ENCODE measurements around the gene DIPK1B.
"Not testable (repeated sequence)": the region's sequence is repeated elsewhere in the genome, so short reads cannot be mapped to it uniquely, and the experiment has no call there.

Gene DIPK1B

DNA sequence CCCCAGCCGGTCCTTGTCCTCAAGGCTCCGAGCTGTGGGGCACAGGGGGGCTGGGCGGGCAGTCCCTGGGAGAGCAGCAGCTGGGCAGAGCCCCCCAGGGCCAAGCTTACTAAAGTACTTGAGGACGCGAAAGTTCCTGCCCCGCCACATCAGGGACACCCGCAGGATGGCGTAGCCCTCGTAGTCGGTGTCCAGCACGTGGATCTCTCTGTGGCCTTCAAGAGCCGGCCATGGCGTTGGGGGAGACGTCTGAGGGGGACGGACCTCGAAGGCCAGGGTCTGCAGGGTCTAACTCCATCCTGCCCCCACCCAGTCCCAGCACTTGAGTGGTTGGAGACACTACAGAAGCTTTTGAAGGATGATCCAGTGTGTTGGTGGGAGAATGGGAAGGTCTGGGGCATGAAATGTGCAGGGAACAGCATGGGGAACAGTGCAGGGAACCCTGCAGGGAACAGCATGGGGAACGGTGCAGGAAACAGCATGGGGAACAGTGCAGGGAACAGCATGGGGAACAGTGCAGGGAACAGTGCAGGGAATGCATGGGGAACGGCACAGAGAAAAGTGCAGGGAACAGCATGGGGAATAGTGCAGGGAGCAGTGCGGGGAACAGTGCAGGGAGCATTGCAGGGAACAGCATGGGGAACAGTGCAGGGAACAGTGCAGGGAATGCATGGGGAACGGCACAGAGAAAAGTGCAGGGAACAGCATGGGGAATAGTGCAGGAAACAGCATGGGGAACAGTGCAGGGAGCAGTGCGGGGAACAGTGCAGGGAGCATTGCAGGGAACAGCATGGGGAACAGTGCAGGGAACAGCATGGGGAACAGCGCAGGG lies 43.1 kb downstream of the DIPK1B start:
- DNase-seq = not testable (repeated sequence)

GRCh38 chr9:136756134-136756438 lies 43.7 kb downstream of the DIPK1B start:
- no peak for DNase-seq

DNA sequence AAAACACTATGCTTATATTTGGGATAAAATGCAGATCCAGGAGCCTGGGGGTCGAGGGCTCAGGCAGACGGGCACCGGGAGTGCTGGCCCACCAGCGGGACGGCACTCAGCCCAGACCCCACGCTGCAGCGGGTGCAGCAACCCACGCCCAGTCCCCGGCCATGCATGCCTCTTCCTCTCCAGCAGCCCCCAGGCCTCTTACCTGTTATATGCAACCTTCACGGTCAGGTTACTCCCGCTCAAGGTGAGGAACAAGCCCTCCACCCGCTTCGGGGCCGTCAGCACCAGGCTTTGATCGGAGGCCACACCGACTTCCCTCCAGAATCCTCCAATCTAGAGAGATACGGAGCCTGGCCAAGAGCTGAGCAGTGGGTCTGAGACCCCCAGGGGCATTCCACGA lies 44.5 kb downstream of the DIPK1B start:
- DNase-seq = no peak

DNA sequence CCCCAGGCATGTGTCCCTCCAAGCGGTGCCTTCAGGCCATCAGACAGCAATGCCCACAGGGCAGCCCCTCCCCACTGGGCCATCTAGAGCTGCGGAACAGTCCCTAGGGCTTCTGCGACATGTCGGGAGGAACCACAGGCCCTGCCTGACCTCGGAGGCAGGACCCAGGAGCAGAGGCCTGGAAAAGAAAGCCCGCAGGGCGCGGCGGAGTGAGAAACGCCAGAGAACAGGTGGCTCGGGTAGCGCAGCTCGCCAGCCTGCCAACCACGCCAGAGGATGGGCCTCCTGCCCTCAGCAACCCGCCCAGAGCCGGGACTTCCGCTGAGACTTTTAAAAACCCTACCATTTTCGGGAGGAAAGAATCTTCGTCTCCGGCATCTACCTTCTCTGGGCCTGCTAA lies 45.0 kb downstream of the DIPK1B start:
- no peak for DNase-seq

- no peak for DNase-seq
Measured at GRCh38 chr9:136757751-136758140, 45.4 kb downstream of the DIPK1B start.

DNA sequence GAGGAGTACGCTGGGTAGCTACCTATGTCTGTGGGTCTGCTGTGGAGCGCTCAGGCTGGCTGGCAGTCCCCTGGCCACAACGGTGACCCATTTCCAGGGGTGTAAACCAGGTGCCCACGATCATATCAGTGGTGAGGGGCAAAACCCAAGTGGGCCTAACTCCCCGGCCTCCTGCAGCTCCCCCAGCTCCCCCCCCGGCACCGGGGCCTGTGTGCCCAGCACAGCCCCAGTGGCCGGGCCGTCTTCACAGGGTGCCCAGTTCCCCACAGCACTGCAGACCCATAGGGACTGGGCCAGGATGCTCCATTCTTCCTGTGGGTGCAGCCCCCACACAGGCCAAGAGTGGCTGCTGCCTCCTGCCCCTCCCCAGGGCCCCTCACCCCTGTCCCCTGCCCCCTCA lies 46.6 kb downstream of the DIPK1B start:
- no peak for DNase-seq

- no peak for DNase-seq
Measured at GRCh38 chr9:136759436-136760325, 47.3 kb downstream of the DIPK1B start.

GRCh38 chr9:136760424-136760823 lies 48.1 kb downstream of the DIPK1B start:
- DNase-seq = no peak

GRCh38 chr9:136760834-136761544 lies 48.6 kb downstream of the DIPK1B start:
- DNase-seq = not testable (repeated sequence)

- DNase-seq = no peak
Measured at GRCh38 chr9:136761545-136761981, 49.2 kb downstream of the DIPK1B start.

- no peak for DNase-seq
Measured at GRCh38 chr9:136762221-136762691, 49.9 kb downstream of the DIPK1B start.

GRCh38 chr9:136762915-136763648 lies 50.7 kb downstream of the DIPK1B start:
- DNase-seq = no peak

DNA sequence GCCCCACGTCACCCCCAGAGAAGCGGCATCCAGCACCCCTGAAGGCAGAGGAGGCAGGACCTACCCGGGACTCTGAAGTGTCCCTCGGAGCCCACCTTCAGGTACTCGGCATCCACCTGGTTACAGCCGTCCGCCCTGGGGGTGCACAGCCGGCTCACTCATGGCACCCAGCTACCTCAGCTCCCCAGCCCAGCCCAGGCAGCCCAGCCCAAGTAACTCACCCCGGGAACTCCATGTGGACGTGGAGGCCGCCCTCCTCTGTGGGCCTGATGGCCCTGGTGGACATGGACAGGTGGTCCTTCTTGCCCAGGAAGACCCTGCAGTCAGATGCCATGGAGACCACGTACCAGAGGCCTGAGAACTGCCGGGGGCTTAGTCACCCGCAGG lies 51.3 kb downstream of the DIPK1B start:
- no peak for DNase-seq

DNA sequence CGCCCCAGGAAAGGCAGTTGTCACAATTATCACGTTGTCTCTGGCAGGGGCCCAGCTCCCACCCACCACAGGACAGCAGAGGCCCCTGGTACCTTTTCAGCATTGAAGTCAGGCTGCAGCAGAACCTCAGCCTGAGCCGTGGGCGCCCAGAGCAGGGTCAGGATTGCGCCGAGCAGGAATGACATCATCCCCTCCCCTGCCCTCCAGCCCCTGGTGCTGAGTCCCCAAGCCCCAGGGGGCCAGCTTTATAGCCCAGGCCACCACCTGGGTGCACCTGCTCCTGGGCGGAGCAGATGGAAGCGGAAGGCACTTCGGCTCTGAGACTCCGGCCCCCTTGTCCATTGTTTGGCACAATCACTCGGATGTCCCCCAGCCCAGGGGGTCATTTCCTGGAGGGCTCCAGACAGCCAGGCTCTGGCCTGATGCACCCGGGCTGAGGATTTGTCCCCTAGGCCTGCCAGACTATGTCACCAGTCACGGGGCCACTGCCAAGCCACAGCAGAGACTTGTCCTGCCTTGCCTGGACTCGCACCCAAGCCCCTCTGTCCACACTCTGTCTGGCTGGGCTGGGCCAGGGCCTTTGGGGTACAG lies 52.0 kb downstream of the DIPK1B start, which contains the start of gene LCN15:
Gene LCN15, minus strand, starts transcription at position 218 of the 591 bp plus-strand sequence. Its CDS starts 30 bp downstream, at position 188.
- DNase-seq = no peak

DNA sequence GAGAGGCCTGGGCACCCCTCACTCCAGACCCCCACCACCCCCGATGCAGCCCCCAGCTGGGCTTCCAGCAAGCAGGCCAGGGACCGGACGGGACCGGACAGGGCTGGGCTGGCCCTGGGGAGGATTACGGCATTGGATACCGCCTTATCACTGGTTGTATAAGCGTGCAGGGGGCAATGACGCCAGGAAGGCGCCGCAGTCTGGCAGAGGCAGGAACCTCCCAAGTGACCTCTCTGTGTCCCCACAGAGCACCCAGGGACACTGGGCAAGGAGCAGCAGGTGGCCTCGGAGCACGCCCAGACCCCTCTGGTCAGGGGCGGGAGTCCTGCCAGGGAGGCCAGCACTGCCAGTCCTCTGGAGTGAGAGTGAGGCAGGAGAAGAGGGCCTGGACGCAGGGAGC lies 52.7 kb downstream of the DIPK1B start:
- DNase-seq = no peak

- DNase-seq = not testable (repeated sequence)
Measured at GRCh38 chr9:136765745-136766409, 53.5 kb downstream of the DIPK1B start.

GRCh38 chr9:136766410-136767120 lies 54.2 kb downstream of the DIPK1B start:
- not testable (repeated sequence) for DNase-seq

GRCh38 chr9:136769710-136770191 lies 57.4 kb downstream of the DIPK1B start:
- DNase-seq = no peak

GRCh38 chr9:136771907-136772415 lies 59.6 kb downstream of the DIPK1B start:
- no peak for DNase-seq

- DNase-seq = no peak
Measured at GRCh38 chr9:136773386-136774044, 61.1 kb downstream of the DIPK1B start.
